ENCODE measurements around the gene TNNT1.

DNA sequence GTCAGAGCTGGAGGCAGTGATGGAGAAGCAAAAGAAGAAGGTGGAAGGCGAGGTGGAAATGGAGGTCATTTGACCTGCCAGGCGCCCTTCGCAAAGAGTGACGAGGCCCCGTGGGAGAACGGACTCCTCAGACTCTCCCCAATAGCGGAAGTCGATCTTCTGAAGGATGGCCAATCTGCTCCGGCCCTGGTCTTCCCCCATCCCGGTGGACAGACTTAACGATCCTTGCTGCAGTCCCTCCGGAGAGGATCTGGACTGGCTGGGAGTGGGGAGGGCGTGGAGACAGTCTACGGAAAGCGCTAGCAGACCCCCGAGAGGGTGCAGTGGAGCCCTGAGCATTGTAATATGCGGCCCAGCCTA, 61.5 kb downstream of the TNNT1 start:
- TF ChIP-seq SP1 (IDR thresholded peaks at IDR 0.05), result no peak
- no peak for TF ChIP-seq SUZ12 (IDR thresholded peaks at IDR 0.05)
- TF ChIP-seq CTBP1 (IDR thresholded peaks at IDR 0.05; ENCODE audit: borderline replicate concordance), result no peak
- no peak for TF ChIP-seq ELF4 (IDR thresholded peaks at IDR 0.05)
- no peak for TF ChIP-seq HDGF (IDR thresholded peaks at IDR 0.05; ENCODE audit: borderline replicate concordance)
- TF ChIP-seq ZNF384 (IDR thresholded peaks at IDR 0.05), result no peak
- no peak for TF ChIP-seq ARNT (IDR thresholded peaks at IDR 0.05)
- TF ChIP-seq LEF1 (IDR thresholded peaks at IDR 0.05; ENCODE audit: borderline replicate concordance), result no peak
- TF ChIP-seq BHLHE40 (IDR thresholded peaks at IDR 0.05; ENCODE audit: borderline replicate concordance), result no peak
